Suprapubic skin (tissue), 3 donors: ENCODE data around the gene MGST2.

Source experiments
- CTCF ChIP-seq, 2 donors: fragments of 200-600 bp in 1 of 2; fragments of 450-650 bp in 1 of 2; sonication (generic) in 1 of 2; IDR thresholded peaks; one replicate each; pipeline ENCODE4 v1.5.1; 2016 to 2019; ENCODE audit warnings: antibody characterized with exemption in 2 of 2, mild to moderate bottlenecking in 1 of 2, moderate library complexity in 1 of 2
- POLR2AphosphoS5 ChIP-seq, 3 donors: sonication (generic); formaldehyde crosslinking; IDR thresholded peaks; one replicate each; pipeline ENCODE4 v1.6.1; 2017; ENCODE audit warnings: antibody characterized with exemption in 3 of 3

- TF ChIP-seq POLR2AphosphoS5 (IDR thresholded peaks at IDR 0.05) (no peak), CTCF (IDR thresholded peaks at IDR 0.05) (no peak)
Measured at GRCh38 chr4:139666735-139667281, 1.2 kb downstream of the MGST2 start.
